GM19025 (cell line): ENCODE results near the gene SLC28A3.

Experiments used
- ATAC-seq: cut with Tn5 transposase; IDR thresholded peaks from one replicate; pipeline ENCODE4 v1.9.1; 2021; ENCODE audit warnings: mild to moderate bottlenecking, low read depth, moderate library complexity; ENCODE audit not compliant: unreplicated experiment

SLC28A3 gene

GRCh38 chr9:84258371-84258770 is 82.2 kb downstream of the SLC28A3 start:
- ATAC-seq: no peak

GRCh38 chr9:84255696-84256095 is 84.9 kb downstream of the SLC28A3 start:
- ATAC-seq: no peak

GRCh38 chr9:84254972-84255371 is 85.6 kb downstream of the SLC28A3 start:
- ATAC-seq: no peak

GRCh38 chr9:84251921-84252320 is 88.6 kb downstream of the SLC28A3 start:
- no peak for ATAC-seq

- ATAC-seq: no peak
These were observed 98.7 kb downstream of the SLC28A3 start for GRCh38 chr9:84241817-84242373.

GRCh38 chr9:84239343-84239742 is 101.2 kb downstream of the SLC28A3 start:
- ATAC-seq: no peak

GRCh38 chr9:84238652-84239051 is 101.9 kb downstream of the SLC28A3 start:
- ATAC-seq: no peak

- ATAC-seq: no peak
These were observed 105.0 kb downstream of the SLC28A3 start for GRCh38 chr9:84235511-84235910.

- ATAC-seq: no peak
These were observed 110.0 kb downstream of the SLC28A3 start for GRCh38 chr9:84230355-84231145.

- no peak for ATAC-seq
These were observed 111.4 kb downstream of the SLC28A3 start for GRCh38 chr9:84229191-84229590.

GRCh38 chr9:84228130-84228720 is 112.3 kb downstream of the SLC28A3 start:
- ATAC-seq: no peak

- no peak for ATAC-seq
These were observed 114.4 kb downstream of the SLC28A3 start for GRCh38 chr9:84226126-84226525.
